ENCODE results near the gene ARHGAP24. TPM values are rescaled to one million over a fixed set of nuclear protein-coding genes. Genes with fewer than 3 reads are reported as not detected.

The ARHGAP24 gene
- total and polyA plus RNA-seq, 7 donors: 0.46 to 40.4 (median 23.1) TPM

DNA sequence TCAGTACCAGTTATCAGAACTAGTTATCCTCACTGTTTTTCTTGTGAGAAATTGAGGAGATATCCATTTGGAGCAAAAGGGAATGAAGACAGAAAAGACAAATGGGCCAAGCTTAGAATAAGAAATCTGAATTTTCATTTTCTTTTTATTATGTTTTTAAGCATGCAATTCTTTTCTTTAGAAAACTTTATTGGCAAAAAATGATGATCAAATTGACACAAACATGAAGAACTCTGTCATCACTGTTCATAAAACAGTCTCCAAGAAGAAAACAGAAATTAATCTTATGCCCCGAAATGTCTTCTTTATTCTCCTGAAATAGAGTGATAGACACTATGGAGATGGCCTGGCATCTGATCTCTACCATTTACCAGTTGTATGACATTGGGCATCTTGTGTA, 139.0 kb downstream of the ARHGAP24 start:
- WGBS, 2 donors: 92 to 96% methylated on average over 1 of the region's 1 CpG
- no peak for DNase-seq

DNA sequence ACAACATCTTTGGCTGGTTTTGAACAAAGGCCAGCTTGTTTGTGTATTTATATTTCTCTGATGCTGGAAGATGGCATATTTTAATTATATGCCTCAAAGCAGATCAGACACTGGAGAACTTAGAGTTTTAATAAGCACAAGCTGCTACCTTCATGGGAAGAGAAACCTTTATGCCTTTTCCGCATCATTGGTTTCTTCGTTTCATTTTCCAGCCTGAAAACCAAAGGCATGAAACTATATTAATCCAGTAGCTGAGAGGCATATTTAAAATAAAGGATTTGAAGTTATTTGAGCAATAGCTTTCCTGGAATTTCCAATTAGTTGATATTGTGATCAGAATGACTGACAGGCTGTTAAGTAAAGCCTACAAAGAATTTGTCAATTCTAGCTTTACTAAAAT, 141.0 kb downstream of the ARHGAP24 start:
- Histone ChIP-seq H3K27me3 (no peaks in the 10 kb centered on the region), H3K27ac (no peak overlapping the region), H3K4me1 (no peaks in the 10 kb centered on the region), H3K9me3 (no peaks in the 10 kb centered on the region), H3K36me3 (no peaks in the 10 kb centered on the region), H3K4me3 (no peak overlapping the region)
- TF ChIP-seq EP300 (IDR thresholded peaks at IDR 0.05) (no peak), POLR2A (IDR thresholded peaks at IDR 0.05) (no peak), POLR2AphosphoS5 (IDR thresholded peaks at IDR 0.05) (no peak)
- TF ChIP-seq, protein P1, sequence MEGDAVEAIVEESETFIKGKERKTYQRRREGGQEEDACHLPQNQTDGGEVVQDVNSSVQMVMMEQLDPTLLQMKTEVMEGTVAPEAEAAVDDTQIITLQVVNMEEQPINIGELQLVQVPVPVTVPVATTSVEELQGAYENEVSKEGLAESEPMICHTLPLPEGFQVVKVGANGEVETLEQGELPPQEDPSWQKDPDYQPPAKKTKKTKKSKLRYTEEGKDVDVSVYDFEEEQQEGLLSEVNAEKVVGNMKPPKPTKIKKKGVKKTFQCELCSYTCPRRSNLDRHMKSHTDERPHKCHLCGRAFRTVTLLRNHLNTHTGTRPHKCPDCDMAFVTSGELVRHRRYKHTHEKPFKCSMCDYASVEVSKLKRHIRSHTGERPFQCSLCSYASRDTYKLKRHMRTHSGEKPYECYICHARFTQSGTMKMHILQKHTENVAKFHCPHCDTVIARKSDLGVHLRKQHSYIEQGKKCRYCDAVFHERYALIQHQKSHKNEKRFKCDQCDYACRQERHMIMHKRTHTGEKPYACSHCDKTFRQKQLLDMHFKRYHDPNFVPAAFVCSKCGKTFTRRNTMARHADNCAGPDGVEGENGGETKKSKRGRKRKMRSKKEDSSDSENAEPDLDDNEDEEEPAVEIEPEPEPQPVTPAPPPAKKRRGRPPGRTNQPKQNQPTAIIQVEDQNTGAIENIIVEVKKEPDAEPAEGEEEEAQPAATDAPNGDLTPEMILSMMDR (IDR thresholded peaks at IDR 0.05): no peak
- 77 to 97% methylated on average over 2 of the region's 2 CpGs for WGBS, 2 donors
- intact Hi-C loops (cut with DNase I): no loop called here
- DNase-seq: no peak

More for the DNA sequence above, 139.0 kb downstream of the ARHGAP24 start:
- TF ChIP-seq POLR2A (IDR thresholded peaks at IDR 0.05): no peak
- no peak for TF ChIP-seq POLR2AphosphoS5 (IDR thresholded peaks at IDR 0.05)
- TF ChIP-seq, protein P1 (IDR thresholded peaks at IDR 0.05): no peak
- no peak for TF ChIP-seq EP300 (IDR thresholded peaks at IDR 0.05)
- intact Hi-C loops (cut with DNase I): no loop called here
- Histone ChIP-seq H3K36me3 (no peaks in the 10 kb centered on the region), H3K4me3 (no peak overlapping the region), H3K4me1 (no peaks in the 10 kb centered on the region), H3K27me3 (no peaks in the 10 kb centered on the region), H3K9me3 (no peaks in the 10 kb centered on the region), H3K27ac (no peak overlapping the region)

DNA sequence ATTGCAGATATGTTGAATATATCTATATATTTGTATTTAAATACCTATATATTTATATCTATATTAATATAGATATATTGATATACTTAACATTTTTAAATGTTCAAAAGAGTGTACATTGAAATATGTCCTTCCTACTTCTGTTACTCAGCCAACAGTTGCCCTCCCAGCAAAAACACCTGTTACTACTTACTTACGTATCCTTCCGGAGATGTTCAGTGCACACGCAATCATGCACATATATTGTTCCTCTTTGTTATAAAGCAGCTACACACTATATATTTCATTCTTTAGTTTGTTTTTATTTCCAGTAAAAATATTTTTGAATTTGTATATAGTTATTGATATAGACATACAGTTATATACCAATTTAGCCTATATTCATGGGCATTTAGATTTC, 142.3 kb downstream of the ARHGAP24 start:
- Histone ChIP-seq H3K4me3 (no peak overlapping the region), H3K27me3 (no peaks in the 10 kb centered on the region), H3K9me3 (no peaks in the 10 kb centered on the region), H3K27ac (no peak overlapping the region), H3K4me1 (no peaks in the 10 kb centered on the region), H3K36me3 (no peaks in the 10 kb centered on the region)
- TF ChIP-seq EP300 (IDR thresholded peaks at IDR 0.05) (no peak), POLR2A (IDR thresholded peaks at IDR 0.05) (no peak), POLR2AphosphoS5 (IDR thresholded peaks at IDR 0.05) (no peak)
- TF ChIP-seq, protein P1 (IDR thresholded peaks at IDR 0.05): no peak
- intact Hi-C loops (cut with DNase I): no loop called here
- WGBS, 2 donors: 84 to 98% methylated on average over 3 of the region's 3 CpGs
- no peak for DNase-seq

DNA sequence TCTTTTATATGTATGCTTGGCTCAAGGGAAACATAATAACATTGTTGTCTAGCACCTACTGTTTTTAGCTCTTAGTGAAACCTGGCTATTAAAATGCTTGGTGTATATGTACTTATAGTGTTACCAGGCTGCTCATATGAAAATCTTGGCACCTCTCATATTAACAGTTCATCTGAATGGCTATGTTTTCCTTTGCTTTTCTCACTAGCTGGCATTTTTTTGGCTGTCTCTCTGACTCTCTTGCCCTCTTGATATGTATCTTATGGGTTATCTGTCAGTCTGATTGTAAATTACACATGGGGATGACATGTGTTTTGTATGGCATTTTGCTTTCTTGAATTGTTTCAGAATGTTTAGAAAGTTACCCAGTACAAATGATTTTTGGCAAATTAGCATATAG, 158.0 kb downstream of the ARHGAP24 start:
- intact Hi-C loops (cut with DNase I): no loop called here
- Histone ChIP-seq H3K36me3 (no peaks in the 10 kb centered on the region), H3K9me3 (peaks cover 0 to 5% (median 0%) of the 10 kb centered on the region in 4 donors), H3K4me1 (no peaks in the 10 kb centered on the region), H3K4me3 (no peak overlapping the region), H3K27me3 (no peaks in the 10 kb centered on the region), H3K27ac (no peak overlapping the region)
- no peak for DNase-seq
- TF ChIP-seq POLR2A (IDR thresholded peaks at IDR 0.05) (no peak), POLR2AphosphoS5 (IDR thresholded peaks at IDR 0.05) (no peak), EP300 (IDR thresholded peaks at IDR 0.05) (no peak)
- TF ChIP-seq, protein P1 (IDR thresholded peaks at IDR 0.05): no peak

DNA sequence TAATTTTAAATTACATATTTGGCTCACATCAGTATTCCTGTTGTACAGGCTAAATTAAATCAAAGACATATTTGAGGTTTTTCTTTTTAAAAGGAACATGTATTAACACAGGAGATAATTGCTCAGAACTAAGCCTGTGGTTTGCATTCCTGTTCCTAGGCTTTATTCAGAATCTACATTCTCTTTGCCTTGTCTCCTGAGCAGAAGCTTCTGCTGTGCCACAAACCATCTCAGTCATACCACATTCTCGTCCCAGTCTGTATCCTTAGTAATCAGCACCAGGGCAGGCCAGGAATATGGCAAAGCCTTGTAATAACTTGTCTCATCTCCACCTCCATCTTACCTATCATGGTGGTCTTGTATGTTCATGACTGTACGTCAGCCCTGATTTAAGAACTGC, 162.8 kb downstream of the ARHGAP24 start:
- no peak for TF ChIP-seq POLR2AphosphoS5 (IDR thresholded peaks at IDR 0.05)
- no peak for TF ChIP-seq EP300 (IDR thresholded peaks at IDR 0.05)
- TF ChIP-seq, protein P1 (IDR thresholded peaks at IDR 0.05): no peak
- no peak for TF ChIP-seq POLR2A (IDR thresholded peaks at IDR 0.05)
- no peaks in the 10 kb centered on the region for H3K27me3 ChIP-seq
- H3K36me3 ChIP-seq: no peaks in the 10 kb centered on the region
- WGBS, 2 donors: 90 to 93% methylated on average over 2 of the region's 2 CpGs
- H3K4me1 ChIP-seq: no peaks in the 10 kb centered on the region
- no peak overlapping the region for H3K27ac ChIP-seq
- DNase-seq: no peak
- H3K9me3 ChIP-seq: no peaks in the 10 kb centered on the region
- intact Hi-C loops (cut with DNase I): no loop called here
- H3K4me3 ChIP-seq: no peak overlapping the region
